ENCODE results near the gene KSR2.

Gene KSR2

DNA sequence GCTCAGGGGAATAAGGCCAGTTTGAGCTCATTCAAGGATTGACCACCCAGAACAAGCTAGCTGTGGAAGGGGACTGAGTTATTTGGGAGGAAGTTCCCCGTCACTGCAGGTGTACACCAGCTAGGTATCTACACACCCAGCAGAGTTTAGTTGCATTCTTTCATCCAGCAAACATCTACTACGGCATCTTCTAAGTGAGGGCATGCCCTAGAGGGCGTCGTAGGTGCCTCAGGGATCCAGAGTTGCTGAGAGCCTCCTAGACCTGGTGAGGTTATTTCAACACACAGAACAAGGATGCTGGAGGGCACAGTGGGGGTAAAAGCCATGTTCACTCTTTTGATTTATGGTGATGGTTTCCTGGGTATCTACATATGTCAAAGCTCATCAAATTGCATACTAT lies 149.6 kb downstream of the KSR2 start:
- H3K4me3 ChIP-seq (ENCODE audit: low read length): no peak overlapping the region
- H3K27me3 ChIP-seq (ENCODE audit: control insufficient read depth, low read length): no peaks in the 10 kb centered on the region
- H3K4me2 ChIP-seq (ENCODE audit: low read length): no peak overlapping the region
- H3K36me3 ChIP-seq (ENCODE audit: control insufficient read depth, low read length): no peaks in the 10 kb centered on the region
- H3K27ac ChIP-seq (ENCODE audit: low read depth, low read length): no peak overlapping the region
- no peaks in the 10 kb centered on the region for H3K4me1 ChIP-seq (ENCODE audit: control insufficient read depth, low read length)
- H3F3A ChIP-seq (ENCODE audit: control insufficient read depth, insufficient read depth): no peaks in the 10 kb centered on the region
- TF ChIP-seq EZH2phosphoT487 (IDR thresholded peaks at IDR 0.05; ENCODE audit: borderline replicate concordance, low read length) (no peak), CTCF (IDR thresholded peaks at IDR 0.05; ENCODE audit: low read depth, low read length, poor library complexity, severe bottlenecking) (no peak)
- H3K9me3 ChIP-seq (ENCODE audit: control insufficient read depth, insufficient read depth, low read length): no peaks in the 10 kb centered on the region
- H4K20me1 ChIP-seq (ENCODE audit: control insufficient read depth, insufficient read depth, low read depth, low read length): no peaks in the 10 kb centered on the region
- H3K9me2 ChIP-seq (replicated peaks; ENCODE audit: control insufficient read depth, low read length): no peaks in the 10 kb centered on the region
- no peaks in the 10 kb centered on the region for H3K79me2 ChIP-seq (ENCODE audit: control insufficient read depth, low read length)

DNA sequence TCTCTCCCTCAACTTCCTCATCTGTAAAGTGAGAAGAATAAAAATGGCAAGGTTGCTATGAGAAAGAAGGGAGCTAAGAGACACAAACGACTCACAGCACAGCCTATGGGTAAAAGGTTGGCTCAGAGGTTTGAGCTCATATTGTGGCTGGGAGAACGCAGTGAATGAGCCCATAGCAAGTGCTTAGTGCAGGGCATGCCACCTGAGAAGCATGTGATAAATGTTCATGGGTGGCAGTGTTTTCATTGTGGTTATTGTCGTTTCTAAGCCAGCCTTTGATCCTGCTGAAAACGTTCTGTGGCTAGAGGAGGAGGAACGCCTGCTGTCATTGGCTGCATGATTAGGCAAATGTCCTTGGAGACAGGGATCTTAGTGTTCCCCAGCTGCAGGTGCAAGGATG lies 150.4 kb downstream of the KSR2 start:
- no peak overlapping the region for H3K4me3 ChIP-seq (ENCODE audit: low read length)
- H3K27ac ChIP-seq (ENCODE audit: low read depth, low read length): no peak overlapping the region
- H4K20me1 ChIP-seq (ENCODE audit: control insufficient read depth, insufficient read depth, low read depth, low read length): no peaks in the 10 kb centered on the region
- no peaks in the 10 kb centered on the region for H3K36me3 ChIP-seq (ENCODE audit: control insufficient read depth, low read length)
- H3K9me3 ChIP-seq (ENCODE audit: control insufficient read depth, insufficient read depth, low read length): no peaks in the 10 kb centered on the region
- H3F3A ChIP-seq (ENCODE audit: control insufficient read depth, insufficient read depth): no peaks in the 10 kb centered on the region
- no peaks in the 10 kb centered on the region for H3K79me2 ChIP-seq (ENCODE audit: control insufficient read depth, low read length)
- no peaks in the 10 kb centered on the region for H3K4me1 ChIP-seq (ENCODE audit: control insufficient read depth, low read length)
- no peak overlapping the region for H3K4me2 ChIP-seq (ENCODE audit: low read length)
- no peaks in the 10 kb centered on the region for H3K27me3 ChIP-seq (ENCODE audit: control insufficient read depth, low read length)
- TF ChIP-seq EZH2phosphoT487 (IDR thresholded peaks at IDR 0.05; ENCODE audit: borderline replicate concordance, low read length): no peak
- TF ChIP-seq CTCF (IDR thresholded peaks at IDR 0.05; ENCODE audit: low read depth, low read length, poor library complexity, severe bottlenecking): no peak
- no peaks in the 10 kb centered on the region for H3K9me2 ChIP-seq (replicated peaks; ENCODE audit: control insufficient read depth, low read length)

DNA sequence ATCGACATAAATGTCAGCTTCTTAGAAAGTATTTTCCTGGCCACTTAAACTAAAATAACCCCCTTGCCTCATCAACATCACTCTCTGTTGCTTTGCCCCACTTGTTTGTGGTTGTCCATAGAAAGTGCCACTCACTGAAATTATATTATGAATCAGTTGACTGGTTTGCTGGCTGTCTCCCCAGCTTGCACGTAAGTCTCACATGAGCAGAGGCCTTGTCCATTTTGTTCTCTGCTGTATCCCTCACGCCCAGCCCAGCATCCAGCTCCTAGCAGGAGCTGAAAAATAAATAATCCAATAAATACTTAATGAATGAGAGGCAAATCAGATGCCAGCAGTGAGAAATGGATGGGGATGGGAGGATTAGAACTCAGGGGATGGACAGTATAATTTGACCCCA lies 159.3 kb downstream of the KSR2 start:
- H4K20me1 ChIP-seq (ENCODE audit: control insufficient read depth, insufficient read depth, low read depth, low read length): no peaks in the 10 kb centered on the region
- no peaks in the 10 kb centered on the region for H3F3A ChIP-seq (ENCODE audit: control insufficient read depth, insufficient read depth)
- H3K4me1 ChIP-seq (ENCODE audit: control insufficient read depth, low read length): no peaks in the 10 kb centered on the region
- H3K79me2 ChIP-seq (ENCODE audit: control insufficient read depth, low read length): no peaks in the 10 kb centered on the region
- H3K4me2 ChIP-seq (ENCODE audit: low read length): no peak overlapping the region
- no peaks in the 10 kb centered on the region for H3K9me2 ChIP-seq (replicated peaks; ENCODE audit: control insufficient read depth, low read length)
- no peak overlapping the region for H3K27ac ChIP-seq (ENCODE audit: low read depth, low read length)
- TF ChIP-seq EZH2phosphoT487 (IDR thresholded peaks at IDR 0.05; ENCODE audit: borderline replicate concordance, low read length): no peak
- no peak for TF ChIP-seq CTCF (IDR thresholded peaks at IDR 0.05; ENCODE audit: low read depth, low read length, poor library complexity, severe bottlenecking)
- H3K27me3 ChIP-seq (ENCODE audit: control insufficient read depth, low read length): no peaks in the 10 kb centered on the region
- no peak overlapping the region for H3K4me3 ChIP-seq (ENCODE audit: low read length)
- H3K36me3 ChIP-seq (ENCODE audit: control insufficient read depth, low read length): no peaks in the 10 kb centered on the region
- H3K9me3 ChIP-seq (ENCODE audit: control insufficient read depth, insufficient read depth, low read length): no peaks in the 10 kb centered on the region

DNA sequence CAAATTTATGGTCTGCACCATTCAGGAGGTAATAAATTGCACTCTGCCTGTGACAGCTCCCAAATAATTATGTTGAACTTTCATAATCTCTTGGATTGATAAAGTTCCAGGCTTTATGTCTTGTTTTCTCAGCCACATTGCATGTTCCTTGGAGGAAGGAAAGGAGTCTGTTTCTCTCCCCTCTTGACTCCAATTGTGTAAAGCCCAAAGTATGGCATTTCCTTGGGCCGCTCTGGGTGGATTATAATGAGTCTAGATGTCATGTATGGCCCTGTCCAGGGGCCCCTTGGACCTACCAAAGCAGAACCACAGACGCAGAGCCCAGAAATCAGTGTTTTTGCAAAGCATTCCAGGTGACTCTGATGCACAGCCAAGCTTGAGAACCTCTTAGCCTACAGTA lies 160.8 kb downstream of the KSR2 start:
- H3K79me2 ChIP-seq (ENCODE audit: control insufficient read depth, low read length): no peaks in the 10 kb centered on the region
- H3K9me2 ChIP-seq (replicated peaks; ENCODE audit: control insufficient read depth, low read length): no peaks in the 10 kb centered on the region
- H3K4me1 ChIP-seq (ENCODE audit: control insufficient read depth, low read length): no peaks in the 10 kb centered on the region
- H4K20me1 ChIP-seq (ENCODE audit: control insufficient read depth, insufficient read depth, low read depth, low read length): no peaks in the 10 kb centered on the region
- H3K4me2 ChIP-seq (ENCODE audit: low read length): no peak overlapping the region
- no peaks in the 10 kb centered on the region for H3F3A ChIP-seq (ENCODE audit: control insufficient read depth, insufficient read depth)
- H3K27me3 ChIP-seq (ENCODE audit: control insufficient read depth, low read length): no peaks in the 10 kb centered on the region
- no peak overlapping the region for H3K27ac ChIP-seq (ENCODE audit: low read depth, low read length)
- TF ChIP-seq EZH2phosphoT487 (IDR thresholded peaks at IDR 0.05; ENCODE audit: borderline replicate concordance, low read length): no peak
- TF ChIP-seq CTCF (IDR thresholded peaks at IDR 0.05; ENCODE audit: low read depth, low read length, poor library complexity, severe bottlenecking): no peak
- H3K36me3 ChIP-seq (ENCODE audit: control insufficient read depth, low read length): no peaks in the 10 kb centered on the region
- no peak overlapping the region for H3K4me3 ChIP-seq (ENCODE audit: low read length)
- no peaks in the 10 kb centered on the region for H3K9me3 ChIP-seq (ENCODE audit: control insufficient read depth, insufficient read depth, low read length)
